Parathyroid adenoma (tissue), 2 donors: ENCODE data around the gene MASTL.
A peak's percentile ranks its signal among the peaks of the same experiment; 100 is the strongest.

Source experiments
- H2AFZ ChIP-seq: fragments of 300-600 bp; sonication (generic); one replicate; pipeline ENCODE4 v1.7.0; 2017; ENCODE audit warnings: antibody characterized with exemption, mild to moderate bottlenecking
- H3K27ac ChIP-seq: fragments of 300-600 bp; sonication (generic); one replicate; pipeline ENCODE4 v1.7.0; 2017
- H3K27me3 ChIP-seq: fragments of 300-600 bp; sonication (generic); one replicate; pipeline ENCODE4 v1.7.0; 2017; ENCODE audit warnings: low read length; ENCODE audit not compliant: control insufficient read depth, insufficient read depth
- H3K36me3 ChIP-seq: fragments of 300-600 bp; sonication (generic); one replicate; pipeline ENCODE4 v1.7.0; 2017; ENCODE audit warnings: low read length; ENCODE audit not compliant: control insufficient read depth, insufficient read depth
- H3K4me1 ChIP-seq: fragments of 300-600 bp; sonication (generic); one replicate; pipeline ENCODE4 v1.7.0; 2017; ENCODE audit warnings: control low read depth
- H3K4me2 ChIP-seq: fragments of 300-600 bp; sonication (generic); one replicate; pipeline ENCODE4 v1.7.0; 2017; ENCODE audit warnings: low read length
- H3K4me3 ChIP-seq: fragments of 300-600 bp; sonication (generic); one replicate; pipeline ENCODE4 v1.7.0; 2017; ENCODE audit warnings: low read depth, low read length
- H3K79me2 ChIP-seq: fragments of 300-600 bp; sonication (generic); one replicate; pipeline ENCODE4 v1.7.0; 2017; ENCODE audit warnings: control low read depth
- H3K9ac ChIP-seq: fragments of 300-600 bp; sonication (generic); one replicate; pipeline ENCODE4 v1.7.0; 2017; ENCODE audit warnings: mild to moderate bottlenecking
- H3K9me3 ChIP-seq: fragments of 300-600 bp; sonication (generic); one replicate; pipeline ENCODE4 v1.7.0; 2017; ENCODE audit warnings: low read length; ENCODE audit not compliant: control insufficient read depth
- TF ChIP-seq, protein P1 (sequence below): fragments of 300-600 bp; sonication (generic); IDR thresholded peaks from one replicate; pipeline ENCODE4 v1.7.0; 2017; ENCODE audit warnings: antibody characterized with exemption, mild to moderate bottlenecking
- donor health status: primary hyperparathyroidism.

Gene MASTL

GRCh38 chr10:27145937-27146336 is 9.2 kb upstream of the MASTL start:
- Histone ChIP-seq H3K4me3 (no peak overlapping the region), H3K27me3 (no peaks in the 10 kb centered on the region), H3K79me2 (peaks cover 38% of the 10 kb centered on the region), H3K4me1 (no peaks in the 10 kb centered on the region), H3K9me3 (no peaks in the 10 kb centered on the region), H3K9ac (no peak overlapping the region), H3K36me3 (no peaks in the 10 kb centered on the region), H2AFZ (no peak overlapping the region), H3K4me2 (no peak overlapping the region), H3K27ac (no peak overlapping the region)
- TF ChIP-seq, protein P1, sequence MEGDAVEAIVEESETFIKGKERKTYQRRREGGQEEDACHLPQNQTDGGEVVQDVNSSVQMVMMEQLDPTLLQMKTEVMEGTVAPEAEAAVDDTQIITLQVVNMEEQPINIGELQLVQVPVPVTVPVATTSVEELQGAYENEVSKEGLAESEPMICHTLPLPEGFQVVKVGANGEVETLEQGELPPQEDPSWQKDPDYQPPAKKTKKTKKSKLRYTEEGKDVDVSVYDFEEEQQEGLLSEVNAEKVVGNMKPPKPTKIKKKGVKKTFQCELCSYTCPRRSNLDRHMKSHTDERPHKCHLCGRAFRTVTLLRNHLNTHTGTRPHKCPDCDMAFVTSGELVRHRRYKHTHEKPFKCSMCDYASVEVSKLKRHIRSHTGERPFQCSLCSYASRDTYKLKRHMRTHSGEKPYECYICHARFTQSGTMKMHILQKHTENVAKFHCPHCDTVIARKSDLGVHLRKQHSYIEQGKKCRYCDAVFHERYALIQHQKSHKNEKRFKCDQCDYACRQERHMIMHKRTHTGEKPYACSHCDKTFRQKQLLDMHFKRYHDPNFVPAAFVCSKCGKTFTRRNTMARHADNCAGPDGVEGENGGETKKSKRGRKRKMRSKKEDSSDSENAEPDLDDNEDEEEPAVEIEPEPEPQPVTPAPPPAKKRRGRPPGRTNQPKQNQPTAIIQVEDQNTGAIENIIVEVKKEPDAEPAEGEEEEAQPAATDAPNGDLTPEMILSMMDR, result no peak

DNA sequence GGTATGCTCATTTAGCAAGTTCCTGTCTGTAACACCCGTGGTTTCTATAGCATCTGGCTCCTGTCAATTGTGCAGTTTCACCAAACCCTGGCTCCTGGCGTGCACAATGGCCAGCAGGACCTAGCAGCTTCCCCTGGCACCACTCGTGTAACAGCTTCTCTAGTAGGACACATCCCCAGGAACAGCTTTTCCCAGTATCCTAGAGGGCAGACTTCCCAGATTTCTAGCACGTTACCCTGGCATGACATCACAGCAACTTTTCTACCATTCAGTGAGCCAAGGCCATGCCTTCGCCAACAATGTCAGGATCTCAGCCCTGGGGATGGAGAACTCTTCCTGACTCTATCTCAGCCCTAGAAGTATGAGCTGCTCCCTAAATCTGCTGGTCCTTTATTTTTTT is 7.5 kb upstream of the MASTL start:
- peaks cover 49% of the 10 kb centered on the region for H3K79me2 ChIP-seq
- H3K9ac ChIP-seq, result no peak overlapping the region
- TF ChIP-seq, protein P1, result no peak
- H3K27me3 ChIP-seq, result no peaks in the 10 kb centered on the region
- H2AFZ ChIP-seq, result no peak overlapping the region
- no peaks in the 10 kb centered on the region for H3K36me3 ChIP-seq
- no peak overlapping the region for H3K4me2 ChIP-seq
- H3K4me1 ChIP-seq, result peaks cover 5% of the 10 kb centered on the region
- no peak overlapping the region for H3K27ac ChIP-seq
- H3K4me3 ChIP-seq, result no peak overlapping the region
- H3K9me3 ChIP-seq, result no peaks in the 10 kb centered on the region

GRCh38 chr10:27150261-27150660 is 4.9 kb upstream of the MASTL start:
- peaks cover 9% of the 10 kb centered on the region for H3K4me1 ChIP-seq
- no peak overlapping the region for H3K27ac ChIP-seq

GRCh38 chr10:27152687-27153086 is 2.5 kb upstream of the MASTL start:
- Histone ChIP-seq H2AFZ (no peak overlapping the region), H3K79me2 (peaks cover 39% of the 10 kb centered on the region), H3K36me3 (no peaks in the 10 kb centered on the region), H3K9me3 (no peaks in the 10 kb centered on the region), H3K4me3 (peak overlapping the region; percentile 100), H3K4me2 (peak overlapping the region; percentile 99), H3K27me3 (no peaks in the 10 kb centered on the region), H3K9ac (no peak overlapping the region), H3K27ac (no peak overlapping the region), H3K4me1 (peaks cover 9% of the 10 kb centered on the region)
- TF ChIP-seq, protein P1, result no peak

More at GRCh38 chr10:27150261-27150660, 4.9 kb upstream of the MASTL start:
- Histone ChIP-seq H2AFZ (no peak overlapping the region), H3K4me3 (no peak overlapping the region), H3K79me2 (peaks cover 54% of the 10 kb centered on the region), H3K9ac (no peak overlapping the region), H3K4me2 (no peak overlapping the region), H3K27me3 (no peaks in the 10 kb centered on the region), H3K9me3 (no peaks in the 10 kb centered on the region), H3K36me3 (no peaks in the 10 kb centered on the region)
- TF ChIP-seq, protein P1, result no peak

- H3K27ac ChIP-seq, result peak overlapping the region; percentile 99
- peaks cover 9% of the 10 kb centered on the region for H3K4me1 ChIP-seq
- peaks cover 36% of the 10 kb centered on the region for H3K79me2 ChIP-seq
- H3K9me3 ChIP-seq, result no peaks in the 10 kb centered on the region
- no peaks in the 10 kb centered on the region for H3K27me3 ChIP-seq
- H3K36me3 ChIP-seq, result no peaks in the 10 kb centered on the region
- peak overlapping the region; percentile 82 for H2AFZ ChIP-seq
- TF ChIP-seq, protein P1, result no peak
- peak overlapping the region; percentile 99 for H3K4me2 ChIP-seq
- peak overlapping the region; percentile 100 for H3K4me3 ChIP-seq
- H3K9ac ChIP-seq, result peak overlapping the region; percentile 86
Observed at GRCh38 chr10:27153329-27153728, 1.8 kb upstream of the MASTL start.
